ENCODE measurements around the gene ZAP70. TPM values are rescaled to one million over a fixed set of nuclear protein-coding genes. Genes with fewer than 3 reads are reported as not detected.

The ZAP70 gene
- total RNA-seq, 1 experiment from 2014 or later, result 0.54 TPM

DNA sequence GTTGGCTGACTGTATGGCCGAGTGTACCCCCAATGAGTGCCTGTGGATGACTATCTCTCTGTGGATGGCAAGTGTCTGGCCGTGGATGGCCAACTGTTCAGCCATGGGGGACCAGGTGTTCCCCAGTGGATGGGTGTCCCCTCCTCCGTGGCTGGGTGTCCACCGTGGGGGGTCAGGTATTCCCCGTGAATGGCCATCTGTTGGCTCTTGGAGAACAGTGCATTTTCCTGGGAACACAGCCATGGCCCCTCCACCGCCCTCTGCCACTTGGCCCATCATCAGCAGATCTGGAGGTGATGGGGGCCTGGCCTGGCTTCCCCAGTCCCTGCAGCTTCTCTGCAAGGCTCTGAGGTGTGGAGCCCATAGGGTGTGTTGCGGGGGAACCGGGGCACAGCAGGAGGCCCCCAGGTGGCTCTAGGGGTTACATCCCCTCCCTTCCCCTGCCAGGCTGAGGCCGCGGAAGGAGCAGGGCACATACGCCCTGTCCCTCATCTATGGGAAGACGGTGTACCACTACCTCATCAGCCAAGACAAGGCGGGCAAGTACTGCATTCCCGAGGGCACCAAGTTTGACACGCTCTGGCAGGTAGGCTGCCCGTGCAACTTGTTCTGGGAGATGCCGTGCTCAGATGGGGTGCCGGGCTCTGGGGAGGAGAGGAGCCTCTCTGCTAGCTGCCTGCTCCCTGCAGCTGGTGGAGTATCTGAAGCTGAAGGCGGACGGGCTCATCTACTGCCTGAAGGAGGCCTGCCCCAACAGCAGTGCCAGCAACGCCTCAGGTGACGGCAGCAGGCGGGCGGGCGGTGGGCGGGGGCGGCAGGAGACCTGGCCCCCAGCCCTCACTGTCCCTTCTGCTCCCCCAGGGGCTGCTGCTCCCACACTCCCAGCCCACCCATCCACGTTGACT is 19.3 kb downstream of the ZAP70 start:
- intact Hi-C loops (cut with micrococcal nuclease; ENCODE audit: unreplicated experiment), result no loop called here
- DNase-seq (ENCODE audit: low read depth, low spot score) (no peak), ATAC-seq (no peak)
- Histone ChIP-seq H3K36me3 (ENCODE audit: control insufficient read depth, insufficient read depth, low read length) (no peaks in the 10 kb centered on the region), H3K9me3 (ENCODE audit: control insufficient read depth, insufficient read depth, low read depth, low read length) (peaks cover 4% of the 10 kb centered on the region; the same call in 1 of the 2 replicates), H3K4me1 (ENCODE audit: control insufficient read depth, insufficient read depth, low read length) (no peaks in the 10 kb centered on the region), H3K27me3 (ENCODE audit: control insufficient read depth, insufficient read depth, low read length) (no peaks in the 10 kb centered on the region), H3K27ac (ENCODE audit: low read length) (no peak overlapping the region), H3K4me3 (ENCODE audit: low read depth in 2 of 2, low read length in 2 of 2) (no peak overlapping the region)
- POLR2A ChIA-PET, result no interaction called here
- in situ Hi-C loops (cut with HindIII; ENCODE audit: low pct_unique_long_range_greater_than_20kb, low sequenced_read_pairs), result no loop called here
- CTCF ChIA-PET, result no interaction called here
- BruUV-seq (replicated peaks), result no TSS peak
- TF ChIP-seq, protein P1, sequence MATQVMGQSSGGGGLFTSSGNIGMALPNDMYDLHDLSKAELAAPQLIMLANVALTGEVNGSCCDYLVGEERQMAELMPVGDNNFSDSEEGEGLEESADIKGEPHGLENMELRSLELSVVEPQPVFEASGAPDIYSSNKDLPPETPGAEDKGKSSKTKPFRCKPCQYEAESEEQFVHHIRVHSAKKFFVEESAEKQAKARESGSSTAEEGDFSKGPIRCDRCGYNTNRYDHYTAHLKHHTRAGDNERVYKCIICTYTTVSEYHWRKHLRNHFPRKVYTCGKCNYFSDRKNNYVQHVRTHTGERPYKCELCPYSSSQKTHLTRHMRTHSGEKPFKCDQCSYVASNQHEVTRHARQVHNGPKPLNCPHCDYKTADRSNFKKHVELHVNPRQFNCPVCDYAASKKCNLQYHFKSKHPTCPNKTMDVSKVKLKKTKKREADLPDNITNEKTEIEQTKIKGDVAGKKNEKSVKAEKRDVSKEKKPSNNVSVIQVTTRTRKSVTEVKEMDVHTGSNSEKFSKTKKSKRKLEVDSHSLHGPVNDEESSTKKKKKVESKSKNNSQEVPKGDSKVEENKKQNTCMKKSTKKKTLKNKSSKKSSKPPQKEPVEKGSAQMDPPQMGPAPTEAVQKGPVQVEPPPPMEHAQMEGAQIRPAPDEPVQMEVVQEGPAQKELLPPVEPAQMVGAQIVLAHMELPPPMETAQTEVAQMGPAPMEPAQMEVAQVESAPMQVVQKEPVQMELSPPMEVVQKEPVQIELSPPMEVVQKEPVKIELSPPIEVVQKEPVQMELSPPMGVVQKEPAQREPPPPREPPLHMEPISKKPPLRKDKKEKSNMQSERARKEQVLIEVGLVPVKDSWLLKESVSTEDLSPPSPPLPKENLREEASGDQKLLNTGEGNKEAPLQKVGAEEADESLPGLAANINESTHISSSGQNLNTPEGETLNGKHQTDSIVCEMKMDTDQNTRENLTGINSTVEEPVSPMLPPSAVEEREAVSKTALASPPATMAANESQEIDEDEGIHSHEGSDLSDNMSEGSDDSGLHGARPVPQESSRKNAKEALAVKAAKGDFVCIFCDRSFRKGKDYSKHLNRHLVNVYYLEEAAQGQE (IDR thresholded peaks at IDR 0.05; ENCODE audit: insufficient read depth in 1 of 2, low read depth in 2 of 2, low read length in 1 of 2), result no peak
- TF ChIP-seq TCF7L2 (IDR thresholded peaks at IDR 0.05; ENCODE audit: low read depth, low read length) (no peak), POLR2AphosphoS5 (IDR thresholded peaks at IDR 0.05; ENCODE audit: low read depth, low read length) (no peak)

DNA sequence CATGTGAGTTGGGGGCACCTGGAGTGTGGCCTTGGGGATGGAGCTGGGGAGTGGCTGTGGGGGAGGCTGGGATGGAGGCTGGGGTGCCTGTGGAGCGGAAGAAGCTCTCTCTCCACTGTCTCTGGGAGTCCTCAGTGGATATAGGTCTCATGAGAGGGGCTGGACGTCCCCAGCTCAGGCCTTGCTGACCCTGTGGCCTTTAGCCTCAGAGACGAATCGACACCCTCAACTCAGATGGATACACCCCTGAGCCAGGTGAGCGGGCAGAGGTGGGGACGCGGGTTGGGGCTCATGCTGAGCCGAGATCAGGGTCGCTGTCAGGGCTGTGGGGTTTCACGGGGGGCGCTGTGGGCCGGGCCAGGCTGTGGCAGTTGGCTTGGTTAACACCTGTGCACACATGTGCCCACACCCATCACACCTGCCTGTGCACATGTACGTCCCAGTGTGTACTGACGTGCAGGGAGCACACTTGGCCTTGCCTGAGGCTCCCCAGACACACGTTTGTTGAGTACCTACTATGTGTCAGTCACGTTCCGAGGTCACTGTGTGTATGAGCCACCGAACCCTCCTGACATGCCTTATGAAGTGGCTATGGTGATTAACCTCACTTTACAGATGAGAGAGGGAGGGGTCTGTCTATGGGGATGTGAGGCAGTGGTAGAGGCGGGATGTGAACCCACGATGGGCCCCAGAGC is 20.1 kb downstream of the ZAP70 start:
- intact Hi-C loops (cut with micrococcal nuclease; ENCODE audit: unreplicated experiment) (no loop called here), in situ Hi-C loops (cut with HindIII; ENCODE audit: low pct_unique_long_range_greater_than_20kb, low sequenced_read_pairs) (no loop called here)
- Histone ChIP-seq H3K9me3 (ENCODE audit: control insufficient read depth, insufficient read depth, low read depth, low read length) (peaks cover 4% of the 10 kb centered on the region; the same call in 1 of the 2 replicates), H3K36me3 (ENCODE audit: control insufficient read depth, insufficient read depth, low read length) (no peaks in the 10 kb centered on the region), H3K27me3 (ENCODE audit: control insufficient read depth, insufficient read depth, low read length) (no peaks in the 10 kb centered on the region), H3K4me3 (ENCODE audit: low read depth in 2 of 2, low read length in 2 of 2) (no peak overlapping the region), H3K27ac (ENCODE audit: low read length) (no peak overlapping the region), H3K4me1 (ENCODE audit: control insufficient read depth, insufficient read depth, low read length) (no peaks in the 10 kb centered on the region)
- no peak for ATAC-seq
- no TSS peak for BruUV-seq (replicated peaks)
- CTCF ChIA-PET, result no interaction called here
- TF ChIP-seq POLR2AphosphoS5 (IDR thresholded peaks at IDR 0.05; ENCODE audit: low read depth, low read length), result no peak
- TF ChIP-seq, protein P2, sequence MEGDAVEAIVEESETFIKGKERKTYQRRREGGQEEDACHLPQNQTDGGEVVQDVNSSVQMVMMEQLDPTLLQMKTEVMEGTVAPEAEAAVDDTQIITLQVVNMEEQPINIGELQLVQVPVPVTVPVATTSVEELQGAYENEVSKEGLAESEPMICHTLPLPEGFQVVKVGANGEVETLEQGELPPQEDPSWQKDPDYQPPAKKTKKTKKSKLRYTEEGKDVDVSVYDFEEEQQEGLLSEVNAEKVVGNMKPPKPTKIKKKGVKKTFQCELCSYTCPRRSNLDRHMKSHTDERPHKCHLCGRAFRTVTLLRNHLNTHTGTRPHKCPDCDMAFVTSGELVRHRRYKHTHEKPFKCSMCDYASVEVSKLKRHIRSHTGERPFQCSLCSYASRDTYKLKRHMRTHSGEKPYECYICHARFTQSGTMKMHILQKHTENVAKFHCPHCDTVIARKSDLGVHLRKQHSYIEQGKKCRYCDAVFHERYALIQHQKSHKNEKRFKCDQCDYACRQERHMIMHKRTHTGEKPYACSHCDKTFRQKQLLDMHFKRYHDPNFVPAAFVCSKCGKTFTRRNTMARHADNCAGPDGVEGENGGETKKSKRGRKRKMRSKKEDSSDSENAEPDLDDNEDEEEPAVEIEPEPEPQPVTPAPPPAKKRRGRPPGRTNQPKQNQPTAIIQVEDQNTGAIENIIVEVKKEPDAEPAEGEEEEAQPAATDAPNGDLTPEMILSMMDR (IDR thresholded peaks at IDR 0.05), result no peak
- TF ChIP-seq TCF7L2 (IDR thresholded peaks at IDR 0.05; ENCODE audit: low read depth, low read length), result no peak
- TF ChIP-seq, protein P1 (IDR thresholded peaks at IDR 0.05; ENCODE audit: insufficient read depth in 1 of 2, low read depth in 2 of 2, low read length in 1 of 2), result no peak
- no peak for TF ChIP-seq SIN3A (IDR thresholded peaks at IDR 0.05; ENCODE audit: borderline replicate concordance, insufficient read depth, low read depth, low read length)
- no peak for DNase-seq (ENCODE audit: low read depth, low spot score)
- POLR2A ChIA-PET, result no interaction called here
